Neutrophil (primary cell): ENCODE data around the gene PLA2G1B.

Experiments
- H3K27ac ChIP-seq: fragments of 200-600 bp; sonication (generic); 2 replicates; pipeline ENCODE4 v1.5.1; 2016; ENCODE audit warnings: mild to moderate bottlenecking, moderate library complexity
- H3K27me3 ChIP-seq: fragments of 200-600 bp; sonication (generic); 2 replicates; pipeline ENCODE4 v1.6.0; 2016; ENCODE audit warnings: mild to moderate bottlenecking
- H3K36me3 ChIP-seq: fragments of 200-600 bp; sonication (generic); 2 replicates; pipeline ENCODE4 v1.5.1; 2017
- H3K4me1 ChIP-seq, 2 experiments: fragments of 200-600 bp in 1 of 2; sonication (generic) in 1 of 2; 1 replicate in 1 of 2; 2 replicates in 1 of 2; pipeline versions ENCODE4 v1.5.1 to v1.6.1; 2013 to 2016; ENCODE audit warnings: low read depth in 1 of 2, low read length in 1 of 2, mild to moderate bottlenecking in 1 of 2, moderate library complexity in 1 of 2; ENCODE audit not compliant: control insufficient read depth in 1 of 2, insufficient read depth in 1 of 2
- H3K4me3 ChIP-seq, 2 experiments: fragments of 200-600 bp in 1 of 2; sonication (generic) in 1 of 2; 1 replicate in 1 of 2; 2 replicates in 1 of 2; pipeline ENCODE4 v1.5.1; 2013 to 2016; ENCODE audit warnings: low read depth in 1 of 2, low read length in 1 of 2, mild to moderate bottlenecking in 1 of 2, moderate library complexity in 1 of 2
- H3K9me3 ChIP-seq: fragments of 200-600 bp; sonication (generic); 2 replicates; pipeline ENCODE4 v1.5.1; 2016
- TF ChIP-seq, protein P1 (sequence below): fragments of 200-600 bp; sonication (generic); IDR thresholded peaks from 2 replicates; pipeline ENCODE4 v1.5.1; 2016; ENCODE audit warnings: antibody characterized with exemption

PLA2G1B gene

DNA sequence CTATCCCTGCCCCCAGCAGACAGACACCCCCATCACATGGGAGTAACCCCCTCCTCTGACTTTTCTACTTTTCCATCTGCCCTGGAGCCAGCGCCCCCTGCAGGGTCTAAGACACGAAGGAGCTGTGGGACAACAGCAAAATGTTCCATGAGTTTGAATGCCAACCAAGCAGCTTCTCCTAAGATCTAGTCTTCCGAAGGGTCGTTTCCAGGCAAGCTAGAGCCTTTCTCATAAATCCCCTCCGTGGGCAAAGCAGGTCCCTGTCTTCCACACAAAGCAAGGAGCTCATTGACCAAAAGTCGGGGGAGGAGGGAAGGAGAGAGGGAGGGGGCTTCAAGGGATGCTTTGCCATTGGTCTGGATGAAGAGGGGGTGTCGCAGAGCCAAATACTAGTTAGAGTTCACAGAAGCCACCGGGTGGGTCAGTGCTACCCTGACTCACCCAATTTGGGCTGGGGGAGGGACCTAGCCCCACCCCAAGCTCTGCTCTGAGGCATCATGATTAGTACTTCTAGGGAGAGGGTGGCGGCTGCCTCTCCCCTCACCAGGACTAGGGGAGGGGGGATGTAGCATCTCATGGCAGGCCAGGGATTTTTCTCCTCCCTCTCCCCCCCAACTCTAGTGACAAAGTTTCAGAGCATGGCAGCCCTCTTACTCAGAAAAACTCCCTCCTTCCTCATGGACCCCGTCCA lies 39.8 kb upstream of the PLA2G1B start:
- Histone ChIP-seq H3K36me3 (no peaks in the 10 kb centered on the region), H3K27me3 (peaks cover 100% of the 10 kb centered on the region), H3K4me3 (no peak overlapping the region), H3K4me1 (peaks cover 0 to 6% of the 10 kb centered on the region in 2 experiments), H3K9me3 (no peaks in the 10 kb centered on the region), H3K27ac (no peak overlapping the region)
- TF ChIP-seq, protein P1, sequence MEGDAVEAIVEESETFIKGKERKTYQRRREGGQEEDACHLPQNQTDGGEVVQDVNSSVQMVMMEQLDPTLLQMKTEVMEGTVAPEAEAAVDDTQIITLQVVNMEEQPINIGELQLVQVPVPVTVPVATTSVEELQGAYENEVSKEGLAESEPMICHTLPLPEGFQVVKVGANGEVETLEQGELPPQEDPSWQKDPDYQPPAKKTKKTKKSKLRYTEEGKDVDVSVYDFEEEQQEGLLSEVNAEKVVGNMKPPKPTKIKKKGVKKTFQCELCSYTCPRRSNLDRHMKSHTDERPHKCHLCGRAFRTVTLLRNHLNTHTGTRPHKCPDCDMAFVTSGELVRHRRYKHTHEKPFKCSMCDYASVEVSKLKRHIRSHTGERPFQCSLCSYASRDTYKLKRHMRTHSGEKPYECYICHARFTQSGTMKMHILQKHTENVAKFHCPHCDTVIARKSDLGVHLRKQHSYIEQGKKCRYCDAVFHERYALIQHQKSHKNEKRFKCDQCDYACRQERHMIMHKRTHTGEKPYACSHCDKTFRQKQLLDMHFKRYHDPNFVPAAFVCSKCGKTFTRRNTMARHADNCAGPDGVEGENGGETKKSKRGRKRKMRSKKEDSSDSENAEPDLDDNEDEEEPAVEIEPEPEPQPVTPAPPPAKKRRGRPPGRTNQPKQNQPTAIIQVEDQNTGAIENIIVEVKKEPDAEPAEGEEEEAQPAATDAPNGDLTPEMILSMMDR, result no peak

DNA sequence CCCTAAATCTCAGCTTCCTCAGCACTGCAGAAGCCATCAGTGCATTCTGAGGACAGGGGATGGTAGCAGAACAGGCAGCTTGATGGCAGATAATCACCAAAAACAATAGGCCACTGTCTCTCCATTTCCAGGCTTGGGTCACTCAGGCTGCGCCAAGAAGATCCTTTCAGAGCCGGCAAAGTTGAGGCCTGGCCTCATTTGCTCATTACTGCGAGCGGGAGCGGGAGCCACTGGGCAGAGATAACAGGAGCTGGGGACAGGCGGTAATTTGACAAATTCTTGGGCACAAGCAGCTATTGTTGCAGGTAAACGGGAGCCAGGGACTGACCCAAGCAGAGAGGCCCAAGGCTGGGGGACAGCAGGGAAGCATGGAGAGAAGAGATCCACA lies 39.3 kb upstream of the PLA2G1B start:
- H3K4me3 ChIP-seq, result no peak overlapping the region
- peaks cover 0 to 6% of the 10 kb centered on the region in 2 experiments for H3K4me1 ChIP-seq
- H3K9me3 ChIP-seq, result no peaks in the 10 kb centered on the region
- H3K27ac ChIP-seq, result no peak overlapping the region
- H3K36me3 ChIP-seq, result no peaks in the 10 kb centered on the region
- peaks cover 100% of the 10 kb centered on the region for H3K27me3 ChIP-seq
- TF ChIP-seq, protein P1, result no peak

DNA sequence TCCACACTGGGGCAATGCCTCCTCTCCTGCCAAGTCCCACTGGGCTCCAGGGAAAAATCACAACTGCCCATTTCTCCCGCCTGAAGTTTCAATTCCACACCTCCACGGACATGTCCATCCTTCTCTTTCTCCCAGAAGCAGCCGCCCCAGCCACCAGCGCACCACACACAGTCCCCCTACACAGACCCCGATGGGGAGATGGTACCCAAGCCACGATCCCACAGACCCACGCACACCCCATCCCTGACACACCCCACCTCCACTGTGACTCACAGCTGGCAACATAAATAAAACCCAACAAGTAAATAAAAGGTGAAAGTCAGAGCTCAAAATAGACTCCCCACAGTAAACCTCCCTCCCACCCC lies 38.7 kb upstream of the PLA2G1B start:
- Histone ChIP-seq H3K27ac (no peak overlapping the region), H3K9me3 (no peaks in the 10 kb centered on the region), H3K4me1 (peaks cover 0 to 6% of the 10 kb centered on the region in 2 experiments), H3K36me3 (no peaks in the 10 kb centered on the region), H3K27me3 (peaks cover 100% of the 10 kb centered on the region), H3K4me3 (no peak overlapping the region)
- TF ChIP-seq, protein P1, result no peak

DNA sequence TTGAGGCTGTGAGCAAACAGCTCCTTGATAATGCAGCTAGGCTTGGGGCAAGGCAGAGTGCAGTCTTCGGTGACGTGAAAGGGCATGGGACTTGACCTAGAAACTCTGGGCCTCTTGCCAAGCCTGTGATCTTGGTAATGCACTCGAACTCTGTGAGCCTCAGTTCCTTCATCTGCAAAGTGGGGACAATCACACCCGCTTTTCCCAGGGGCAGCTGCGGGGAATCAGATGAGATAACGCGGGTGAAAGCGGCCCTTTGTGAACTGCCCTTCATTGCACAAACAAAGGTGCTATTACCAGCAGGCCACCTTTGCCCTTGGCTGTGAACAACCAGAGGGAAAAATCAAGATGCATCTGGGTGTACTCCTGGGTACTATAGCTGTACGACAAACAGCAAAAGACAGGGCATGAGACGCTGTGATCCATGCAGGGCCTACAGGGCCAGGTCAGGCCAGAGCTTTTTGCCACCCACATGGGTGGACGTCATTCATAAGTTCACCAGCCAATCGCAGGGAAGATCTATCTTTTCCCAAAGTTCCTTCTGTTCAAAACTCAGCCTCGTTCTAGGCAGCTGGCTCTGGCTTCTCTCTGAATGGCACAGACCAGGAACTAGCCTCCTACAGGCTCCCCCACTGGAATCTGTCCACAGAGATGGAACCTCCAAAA lies 38.2 kb upstream of the PLA2G1B start:
- Histone ChIP-seq H3K4me3 (no peak overlapping the region), H3K27ac (no peak overlapping the region), H3K4me1 (peaks cover 0 to 6% of the 10 kb centered on the region in 2 experiments), H3K9me3 (no peaks in the 10 kb centered on the region), H3K27me3 (peaks cover 100% of the 10 kb centered on the region), H3K36me3 (no peaks in the 10 kb centered on the region)
- TF ChIP-seq, protein P1, result no peak

DNA sequence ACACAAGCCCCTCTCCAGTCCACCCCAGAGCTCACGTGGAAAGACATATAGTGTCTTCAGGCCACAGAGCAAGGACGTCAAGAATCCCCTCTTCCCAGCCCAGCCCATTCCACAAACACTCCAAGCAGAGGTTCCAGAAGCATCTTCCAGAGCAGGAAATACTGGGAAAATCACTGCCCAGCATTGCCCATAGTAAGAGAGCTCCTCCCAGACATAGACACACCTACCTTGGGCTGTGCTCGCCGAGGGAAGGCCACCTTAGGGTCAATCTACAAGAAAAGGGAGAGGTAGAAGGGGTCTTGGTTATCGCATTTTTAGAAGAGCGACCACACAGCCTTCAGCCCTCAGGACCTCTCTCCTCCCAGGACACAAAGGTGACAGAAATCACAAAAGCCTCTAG lies 36.9 kb upstream of the PLA2G1B start:
- TF ChIP-seq, protein P1, result no peak
- no peaks in the 10 kb centered on the region for H3K36me3 ChIP-seq
- no peak overlapping the region for H3K4me3 ChIP-seq
- peaks cover 0 to 6% of the 10 kb centered on the region in 2 experiments for H3K4me1 ChIP-seq
- H3K9me3 ChIP-seq, result no peaks in the 10 kb centered on the region
- peaks cover 100% of the 10 kb centered on the region for H3K27me3 ChIP-seq
- H3K27ac ChIP-seq, result no peak overlapping the region
